Natural killer cell (primary cell): ENCODE measurements around the gene CD5L. TPM values are rescaled to one million over a fixed set of nuclear protein-coding genes. Genes with fewer than 3 reads are reported as not detected.

Experiments used
- ATAC-seq, 3 donors: fragments of 150-1000 bp in 2 of 3; fragments of 200-7000 bp in 1 of 3; cut with Tn5 transposase; 1 replicate in 1 of 3; 2 replicates in 2 of 3; pipeline ENCODE4 v1.10.0; 2021; ENCODE audit warnings: mild to moderate bottlenecking in 2 of 3, moderate library complexity in 2 of 3
- DNase-seq, 2 donors: peaks; one replicate each; pipeline versions ENCODE4 v3.0.0 to v3.0.0-alpha.2; 2013 to 2021; ENCODE audit warnings: mixed read lengths in 1 of 2
- H3K27ac ChIP-seq: one replicate; pipeline ENCODE4 v1.5.1; 2013; ENCODE audit warnings: mild to moderate bottlenecking, low read length
- H3K27me3 ChIP-seq: one replicate; pipeline ENCODE4 v1.6.1; 2013; ENCODE audit warnings: low read length; ENCODE audit not compliant: control insufficient read depth, insufficient read depth
- H3K36me3 ChIP-seq: one replicate; pipeline ENCODE4 v1.6.1; 2013; ENCODE audit warnings: low read length; ENCODE audit not compliant: control insufficient read depth, insufficient read depth
- H3K4me1 ChIP-seq: one replicate; pipeline ENCODE4 v1.6.1; 2013; ENCODE audit warnings: low read length; ENCODE audit not compliant: control insufficient read depth, insufficient read depth
- H3K4me3 ChIP-seq: one replicate; pipeline ENCODE4 v1.5.1; 2013; ENCODE audit warnings: low read length
- H3K9me3 ChIP-seq: one replicate; pipeline ENCODE4 v1.6.1; 2013; ENCODE audit warnings: low read length; ENCODE audit not compliant: control insufficient read depth, insufficient read depth
- H3K27ac Mint-ChIP-seq, 2 donors: one replicate each; pipeline ENCODE4 v1.8.0; 2022; ENCODE audit warnings: mild to moderate bottlenecking in 2 of 2, mixed read lengths in 2 of 2, moderate library complexity in 1 of 2
- H3K27me3 Mint-ChIP-seq, 2 donors: one replicate each; pipeline ENCODE4 v1.8.0; 2022; ENCODE audit warnings: low read depth in 2 of 2, mixed read lengths in 2 of 2
- H3K36me3 Mint-ChIP-seq: one replicate; pipeline ENCODE4 v1.8.0; 2022; ENCODE audit warnings: mixed read lengths
- H3K4me1 Mint-ChIP-seq, 2 donors: one replicate each; pipeline ENCODE4 v1.8.0; 2022; ENCODE audit warnings: mixed read lengths in 2 of 2
- H3K4me3 Mint-ChIP-seq: one replicate; pipeline ENCODE4 v1.8.0; 2022; ENCODE audit warnings: mild to moderate bottlenecking, moderate library complexity, mixed read lengths
- H3K9me3 Mint-ChIP-seq, 2 donors: one replicate each; pipeline ENCODE4 v1.8.0; 2022; ENCODE audit warnings: mixed read lengths in 2 of 2
- WGBS: methylation state at CpG from one replicate; pipeline ENCODE4 v1.1.7; 2013; ENCODE audit warnings: missing lambda C conversion rate; ENCODE audit not compliant: insufficient coverage; 5-methylcytosine and 5-hydroxymethylcytosine counted together
- intact Hi-C: fragments of 100-400 bp; cut with micrococcal nuclease; formaldehyde crosslinking; loops from one replicate; pipeline ENCODE4 v1.14.2; 2022
- total RNA-seq, 4 donors: library from RNA; stranded (reverse); fragments of 120-200 nt in 1 of 4; gene quantifications; one replicate each; pipeline versions ENCODE4 v1.2.3 to v1.2.4, GENCODE V29; 2013 to 2022
- TF ChIP-seq, protein P1 (sequence below): fragments of 200-600 bp; IDR thresholded peaks from one replicate; pipeline ENCODE4 v1.8.0; 2022; ENCODE audit warnings: antibody characterized with exemption

The CD5L gene
- total RNA-seq, 3 donors from 2014 or later (not counting 1 experiment from before 2014, with no cell fraction given) = not detected

DNA sequence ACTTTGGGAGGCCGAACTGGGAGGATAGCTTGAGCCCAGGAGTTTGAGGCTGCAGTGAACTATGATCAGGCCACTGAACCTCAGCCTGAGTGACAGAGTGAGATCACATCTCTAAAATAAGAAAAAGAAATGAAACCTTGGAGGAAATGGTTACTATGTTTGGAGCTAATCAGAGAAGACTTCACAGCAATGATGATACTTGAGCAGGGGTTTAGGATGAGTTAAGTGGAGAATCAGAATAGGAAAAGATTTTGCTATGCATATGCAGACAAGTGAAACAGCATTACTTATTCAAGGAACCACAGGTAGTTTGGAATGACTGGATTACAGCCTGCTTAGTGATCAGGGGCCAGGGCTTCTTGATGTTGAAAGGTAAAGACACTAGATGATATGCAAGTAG is 1.3 kb upstream of the CD5L start:
- 79% methylated on average over 1 of the region's 1 CpG for whole genome bisulfite sequencing
- no peak overlapping the region for H3K4me3 ChIP-seq
- no peak for DNase-seq
- H3K27me3 ChIP-seq = no peaks in the 10 kb centered on the region
- H3K36me3 Mint-ChIP-seq = no peaks in the 10 kb centered on the region
- no peak overlapping the region for H3K27ac Mint-ChIP-seq
- intact Hi-C loops = no loop called here
- H3K27me3 Mint-ChIP-seq = peaks cover 0 to 5% of the 10 kb centered on the region in 2 donors
- no peak overlapping the region for H3K4me3 Mint-ChIP-seq
- no peaks in the 10 kb centered on the region for H3K36me3 ChIP-seq
- peaks cover 9% of the 10 kb centered on the region for H3K4me1 ChIP-seq
- H3K4me1 Mint-ChIP-seq = peaks cover 0 to 5% of the 10 kb centered on the region in 2 donors
- H3K27ac ChIP-seq = no peak overlapping the region
- H3K9me3 Mint-ChIP-seq = no peaks in the 10 kb centered on the region
- TF ChIP-seq, protein P1, sequence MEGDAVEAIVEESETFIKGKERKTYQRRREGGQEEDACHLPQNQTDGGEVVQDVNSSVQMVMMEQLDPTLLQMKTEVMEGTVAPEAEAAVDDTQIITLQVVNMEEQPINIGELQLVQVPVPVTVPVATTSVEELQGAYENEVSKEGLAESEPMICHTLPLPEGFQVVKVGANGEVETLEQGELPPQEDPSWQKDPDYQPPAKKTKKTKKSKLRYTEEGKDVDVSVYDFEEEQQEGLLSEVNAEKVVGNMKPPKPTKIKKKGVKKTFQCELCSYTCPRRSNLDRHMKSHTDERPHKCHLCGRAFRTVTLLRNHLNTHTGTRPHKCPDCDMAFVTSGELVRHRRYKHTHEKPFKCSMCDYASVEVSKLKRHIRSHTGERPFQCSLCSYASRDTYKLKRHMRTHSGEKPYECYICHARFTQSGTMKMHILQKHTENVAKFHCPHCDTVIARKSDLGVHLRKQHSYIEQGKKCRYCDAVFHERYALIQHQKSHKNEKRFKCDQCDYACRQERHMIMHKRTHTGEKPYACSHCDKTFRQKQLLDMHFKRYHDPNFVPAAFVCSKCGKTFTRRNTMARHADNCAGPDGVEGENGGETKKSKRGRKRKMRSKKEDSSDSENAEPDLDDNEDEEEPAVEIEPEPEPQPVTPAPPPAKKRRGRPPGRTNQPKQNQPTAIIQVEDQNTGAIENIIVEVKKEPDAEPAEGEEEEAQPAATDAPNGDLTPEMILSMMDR = no peak
- H3K9me3 ChIP-seq = no peaks in the 10 kb centered on the region
- no peak for ATAC-seq

DNA sequence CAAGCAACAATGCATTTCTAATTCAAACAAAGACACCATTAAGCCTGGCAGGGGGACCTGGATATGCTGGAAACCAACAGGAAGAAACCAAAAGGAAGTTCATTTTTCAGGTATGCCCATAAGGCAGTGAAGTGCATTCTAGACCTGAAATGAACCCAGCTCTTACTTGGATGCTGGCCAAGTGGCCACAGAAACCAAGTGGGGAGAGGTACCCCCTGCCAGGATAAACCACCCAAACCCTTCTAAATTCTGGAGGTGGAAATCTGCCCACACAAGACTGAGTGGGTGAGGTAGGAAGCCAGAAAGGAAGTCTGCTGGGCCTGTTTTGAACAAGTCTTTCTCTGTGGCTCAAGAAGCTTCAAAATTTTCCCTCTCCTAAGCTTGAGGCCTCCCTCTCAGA is 2.6 kb downstream of the CD5L start:
- H3K27me3 ChIP-seq = no peaks in the 10 kb centered on the region
- intact Hi-C loops = no loop called here
- H3K36me3 Mint-ChIP-seq = no peaks in the 10 kb centered on the region
- TF ChIP-seq, protein P1 = no peak
- ATAC-seq (no peak), DNase-seq (no peak)
- no peaks in the 10 kb centered on the region for H3K9me3 Mint-ChIP-seq
- peaks cover 0 to under 1% of the 10 kb centered on the region in 2 donors for H3K4me1 Mint-ChIP-seq
- peaks cover 5% of the 10 kb centered on the region for H3K4me1 ChIP-seq
- H3K27me3 Mint-ChIP-seq = peaks cover 0 to 15% of the 10 kb centered on the region in 2 donors
- H3K4me3 Mint-ChIP-seq = no peak overlapping the region
- no peak overlapping the region for H3K27ac ChIP-seq
- no peaks in the 10 kb centered on the region for H3K9me3 ChIP-seq
- H3K27ac Mint-ChIP-seq = no peak overlapping the region
- H3K4me3 ChIP-seq = no peak overlapping the region
- no peaks in the 10 kb centered on the region for H3K36me3 ChIP-seq

DNA sequence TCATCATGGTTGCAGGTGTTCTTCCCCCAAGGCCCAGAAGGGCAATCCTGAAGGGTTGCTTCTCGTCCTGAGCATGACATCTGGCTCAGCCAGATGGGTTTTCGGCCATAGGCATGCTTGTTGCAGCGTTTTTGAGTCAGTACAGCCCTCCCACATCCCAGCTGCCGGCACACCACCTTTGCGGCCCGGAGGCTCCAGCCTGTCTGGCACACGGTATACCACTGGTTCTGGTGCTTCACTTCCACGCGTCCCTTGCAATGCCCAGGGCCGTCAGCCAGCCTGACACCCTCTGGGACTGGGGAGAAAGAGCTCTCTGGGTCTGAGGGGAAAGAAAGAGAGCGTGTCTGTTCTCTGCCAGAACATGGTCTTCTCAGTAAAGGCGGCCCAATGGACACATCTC is 7.2 kb downstream of the CD5L start:
- Histone ChIP-seq H3K27me3 (no peaks in the 10 kb centered on the region), H3K36me3 (no peaks in the 10 kb centered on the region), H3K9me3 (no peaks in the 10 kb centered on the region), H3K4me3 (no peak overlapping the region), H3K27ac (no peak overlapping the region), H3K4me1 (peaks cover 5% of the 10 kb centered on the region)
- Mint-ChIP-seq H3K36me3 (no peaks in the 10 kb centered on the region), H3K9me3 (no peaks in the 10 kb centered on the region), H3K4me3 (no peak overlapping the region), H3K27me3 (peaks cover 0 to 15% of the 10 kb centered on the region in 2 donors), H3K27ac (no peak overlapping the region), H3K4me1 (no peaks in the 10 kb centered on the region)
- intact Hi-C loops = no loop called here
- ATAC-seq = no peak
- WGBS = 88% methylated on average over 12 of the region's 12 CpGs
- TF ChIP-seq, protein P1 = no peak
- DNase-seq = no peak

DNA sequence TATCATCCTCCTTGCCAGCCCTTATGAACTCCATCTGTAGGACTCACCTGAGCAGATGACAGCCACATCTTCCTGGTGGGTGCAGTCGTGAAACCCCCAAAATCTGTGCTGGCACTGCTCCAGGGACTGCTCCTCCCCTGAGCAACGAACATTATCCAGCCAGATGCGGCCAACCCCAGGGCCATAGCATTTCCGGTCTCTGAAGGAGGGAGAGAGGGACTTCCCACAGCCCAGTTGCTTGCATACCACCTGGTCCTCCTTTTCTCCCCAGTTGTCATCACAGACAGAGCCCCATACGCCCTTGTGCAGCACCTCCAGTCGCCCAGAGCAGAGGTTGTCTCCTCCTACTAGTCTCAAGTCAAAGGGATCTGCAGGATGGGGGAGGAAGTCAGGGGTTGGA is 8.5 kb downstream of the CD5L start:
- TF ChIP-seq, protein P1 = no peak
- intact Hi-C loops = no loop called here
- H3K27me3 ChIP-seq = no peaks in the 10 kb centered on the region
- no peak overlapping the region for H3K4me3 ChIP-seq
- DNase-seq = no peak
- H3K27me3 Mint-ChIP-seq = peaks cover 0 to 15% of the 10 kb centered on the region in 2 donors
- WGBS = 85% methylated on average over 4 of the region's 6 CpGs
- no peaks in the 10 kb centered on the region for H3K4me1 ChIP-seq
- no peaks in the 10 kb centered on the region for H3K36me3 Mint-ChIP-seq
- no peaks in the 10 kb centered on the region for H3K36me3 ChIP-seq
- no peak overlapping the region for H3K27ac Mint-ChIP-seq
- H3K9me3 ChIP-seq = no peaks in the 10 kb centered on the region
- no peak overlapping the region for H3K4me3 Mint-ChIP-seq
- H3K27ac ChIP-seq = no peak overlapping the region
- no peaks in the 10 kb centered on the region for H3K4me1 Mint-ChIP-seq
- no peak for ATAC-seq
- no peaks in the 10 kb centered on the region for H3K9me3 Mint-ChIP-seq
